ENCODE results near the gene PLB1.

Gene PLB1

GRCh38 chr2:28495551-28496250, at the start of gene PLB1:
PLB1 (plus strand) TSS chr2:28496060; CDS start chr2:28496115, 55 bp downstream.
- DNase-seq, result no peak

GRCh38 chr2:28446531-28446930, 49.3 kb upstream of the PLB1 start:
- no peak for DNase-seq

DNA sequence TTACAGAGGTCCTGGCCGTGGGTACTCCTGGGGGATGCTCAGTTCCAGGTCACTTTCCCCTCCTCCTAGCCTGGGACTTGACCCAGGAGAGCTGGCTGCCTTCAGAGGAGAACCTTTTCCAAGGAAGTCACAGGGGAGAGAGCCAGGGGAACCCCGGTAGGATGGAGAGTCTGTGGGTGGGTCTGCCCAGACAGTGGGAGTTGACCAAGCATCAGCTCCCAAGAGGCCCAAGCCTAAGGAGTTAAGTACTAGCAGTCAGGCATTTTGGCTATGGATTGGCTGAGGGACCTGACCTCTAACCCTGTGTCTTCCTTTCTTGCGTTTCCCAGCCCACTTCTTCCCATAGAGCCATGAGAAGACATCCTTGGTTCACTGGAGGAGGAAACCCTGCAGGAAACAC, 48.8 kb upstream of the PLB1 start:
- DNase-seq, result no peak

- DNase-seq, result no peak
Observed at GRCh38 chr2:28447943-28448792, 47.7 kb upstream of the PLB1 start.

DNA sequence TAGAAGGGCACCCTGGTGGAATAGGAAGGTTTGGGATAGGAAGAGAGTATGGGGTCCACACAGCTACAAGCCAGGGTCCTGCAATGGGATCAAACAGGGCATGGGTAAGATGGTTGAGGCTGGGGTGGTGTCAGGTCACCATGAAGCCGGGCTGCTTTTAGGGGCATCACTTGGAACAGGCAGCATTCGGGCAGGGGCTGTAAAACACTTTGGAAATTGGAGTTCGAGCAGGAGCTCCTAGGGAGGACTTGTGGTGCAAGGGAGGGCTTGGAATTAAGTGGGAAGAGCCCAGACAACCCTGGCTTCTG, 47.1 kb upstream of the PLB1 start:
- DNase-seq, result no peak

DNA sequence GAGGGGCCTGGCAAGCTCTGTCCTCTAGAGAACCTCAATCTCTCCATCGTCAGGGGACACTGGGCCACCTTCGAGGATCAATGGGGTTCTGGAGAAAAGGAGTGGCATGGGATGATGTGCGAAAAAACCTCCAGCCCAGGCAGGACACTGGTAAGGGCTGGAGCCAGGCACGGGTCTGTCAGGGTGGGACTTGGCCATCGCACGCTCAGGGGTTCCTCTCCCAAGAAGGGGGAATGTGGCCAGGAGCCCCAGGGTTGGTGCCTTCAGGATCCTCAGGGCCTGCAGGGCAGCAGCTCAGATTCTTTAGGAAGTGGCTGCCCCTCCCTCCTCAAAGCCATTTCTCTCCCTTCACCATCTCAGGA, 46.8 kb upstream of the PLB1 start:
- DNase-seq, result no peak

GRCh38 chr2:28449488-28450395, 46.1 kb upstream of the PLB1 start:
- no peak for DNase-seq

DNA sequence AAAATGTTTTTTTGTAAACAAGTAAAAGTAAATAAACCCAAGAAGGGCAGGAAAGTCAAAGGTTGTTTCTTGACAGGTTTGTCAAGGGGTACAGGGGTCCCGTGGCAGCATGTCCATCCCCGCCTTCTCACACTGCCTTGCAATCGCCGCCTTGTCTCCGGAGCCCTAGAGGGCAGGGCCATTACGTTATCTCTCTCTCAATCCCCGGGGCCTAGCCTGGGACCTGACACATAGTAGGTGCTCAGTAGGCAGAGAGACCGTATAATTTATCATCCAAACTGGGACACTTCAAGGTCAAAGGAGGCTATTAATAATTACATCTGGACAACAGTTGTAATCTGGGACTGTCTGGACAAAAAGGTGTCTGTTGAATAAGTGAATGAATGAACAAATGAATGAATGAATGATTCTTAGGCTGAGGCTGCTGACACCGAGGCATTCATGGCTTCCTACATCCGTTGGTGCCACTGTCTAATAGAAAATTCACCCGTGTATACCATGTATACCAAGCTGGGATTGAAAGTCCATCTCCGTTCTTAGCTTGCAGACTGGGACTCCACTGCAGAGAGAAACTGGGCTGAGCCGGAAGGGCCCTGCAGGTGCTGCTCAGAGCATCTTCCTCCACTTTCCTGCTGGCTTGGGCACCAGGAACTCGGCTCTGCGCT, 44.8 kb upstream of the PLB1 start:
- DNase-seq, result no peak

- no peak for DNase-seq
Observed at GRCh38 chr2:28451793-28452533, 43.9 kb upstream of the PLB1 start.

- peak; percentile 15 for DNase-seq
Observed at GRCh38 chr2:28452534-28453081, 43.3 kb upstream of the PLB1 start.

DNA sequence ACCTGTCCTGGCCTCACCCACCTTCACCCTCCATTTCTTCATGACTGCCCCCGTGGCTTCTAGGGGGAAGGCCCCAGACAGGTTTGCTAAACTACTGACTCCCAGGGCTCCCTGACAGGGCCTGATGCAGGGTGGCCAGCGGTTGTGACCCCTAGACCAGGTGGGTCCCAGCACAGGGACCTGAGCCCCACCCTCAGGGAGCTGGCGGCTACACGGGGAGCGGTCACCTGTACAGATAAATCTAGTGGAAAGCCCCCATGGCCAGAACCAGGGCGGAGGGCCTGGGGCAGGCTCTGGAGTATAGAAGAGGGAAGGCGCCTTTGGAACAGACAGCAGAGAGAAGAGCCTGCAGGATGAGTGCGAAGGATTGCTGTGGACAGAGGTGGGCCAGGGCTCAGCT, 42.5 kb upstream of the PLB1 start:
- DNase-seq, result no peak

GRCh38 chr2:28454016-28454930, 41.6 kb upstream of the PLB1 start:
- no peak for DNase-seq

DNA sequence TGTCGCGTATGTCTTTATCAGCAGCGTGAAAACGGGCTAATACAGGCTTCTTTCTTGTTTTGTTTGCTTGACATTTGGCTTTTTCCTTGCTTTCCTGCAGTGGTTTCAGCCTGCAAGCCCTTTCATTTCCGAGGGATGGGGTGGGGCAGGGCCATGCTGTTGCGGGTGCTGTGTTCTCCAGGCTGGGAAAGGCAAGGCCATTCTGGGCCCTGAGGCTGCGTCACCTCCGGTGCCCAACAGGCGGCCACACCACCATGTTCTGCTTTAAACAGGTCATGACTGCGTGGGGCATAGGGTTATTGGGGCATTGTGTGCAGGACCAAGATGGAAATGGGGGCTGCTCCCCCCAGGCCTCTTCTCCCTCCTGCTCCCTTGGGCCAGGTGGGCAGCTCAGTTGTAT, 38.6 kb upstream of the PLB1 start:
- no peak for DNase-seq

DNA sequence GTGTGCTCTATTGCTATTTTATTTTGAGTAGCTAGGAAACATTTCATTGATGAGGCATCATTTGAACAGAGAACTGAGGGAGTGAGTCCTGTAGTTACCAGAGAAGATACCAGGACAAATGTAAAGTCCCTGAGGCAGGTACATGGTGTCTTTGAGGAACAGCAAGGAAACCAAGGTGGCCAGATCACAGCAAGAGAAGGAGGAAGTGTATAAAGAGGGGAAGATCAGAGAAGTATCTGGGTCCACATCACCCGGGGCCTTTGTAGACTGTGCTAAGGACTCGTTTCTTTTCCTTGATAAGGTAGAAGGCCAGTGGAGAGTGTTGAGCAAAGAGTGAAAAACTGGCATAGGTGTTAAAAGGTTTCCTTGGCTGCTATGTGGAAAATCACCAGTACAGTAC, 34.8 kb upstream of the PLB1 start:
- no peak for DNase-seq

DNA sequence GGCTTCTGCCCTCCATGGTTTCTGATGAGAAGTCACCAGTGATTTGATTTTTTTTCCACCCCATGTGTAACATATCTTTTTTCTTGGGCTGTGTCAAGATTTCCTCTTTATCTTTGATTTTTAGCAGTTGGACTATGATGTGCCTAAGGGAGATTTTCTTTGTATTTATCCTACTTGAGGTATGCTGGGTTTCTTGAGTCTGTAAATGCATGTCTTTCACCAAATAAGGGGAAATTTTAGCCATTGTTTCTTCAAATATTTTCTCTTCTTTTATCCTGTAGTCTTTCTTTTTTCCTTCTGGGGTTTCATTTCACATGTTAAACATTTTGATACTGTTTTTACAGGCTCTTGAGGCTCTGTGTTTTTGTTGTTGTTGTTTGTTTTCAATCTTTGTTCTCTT, 33.7 kb upstream of the PLB1 start:
- DNase-seq, result no peak

DNA sequence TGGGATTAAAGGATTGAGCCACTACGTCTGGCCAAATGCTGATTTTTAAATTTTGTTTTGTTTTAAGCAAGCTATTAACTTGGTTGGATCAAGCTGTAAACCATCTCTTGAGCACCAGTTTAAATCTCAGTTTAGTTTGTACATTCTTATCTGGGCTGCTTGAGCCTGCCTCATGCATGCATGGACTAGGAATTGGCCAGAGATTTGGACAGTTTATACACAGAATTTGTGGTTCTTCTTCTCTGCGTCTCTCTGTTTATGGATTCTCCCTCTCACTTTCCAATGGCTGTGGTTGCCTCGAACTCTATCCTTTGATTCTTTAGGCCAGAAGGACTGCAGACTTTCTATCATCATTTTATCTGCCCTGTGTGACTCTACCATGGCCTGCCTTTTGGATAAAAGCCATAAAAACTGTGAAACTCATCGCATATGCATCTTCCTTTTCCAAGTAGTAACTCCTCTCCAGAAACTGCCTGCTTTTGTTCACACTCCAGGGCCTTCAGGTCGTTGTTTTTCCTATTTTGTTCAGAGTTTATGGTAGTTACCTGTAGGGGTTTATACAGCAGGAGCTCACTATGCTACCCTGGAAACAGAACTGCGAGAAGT, 32.5 kb upstream of the PLB1 start:
- DNase-seq, result no peak

DNA sequence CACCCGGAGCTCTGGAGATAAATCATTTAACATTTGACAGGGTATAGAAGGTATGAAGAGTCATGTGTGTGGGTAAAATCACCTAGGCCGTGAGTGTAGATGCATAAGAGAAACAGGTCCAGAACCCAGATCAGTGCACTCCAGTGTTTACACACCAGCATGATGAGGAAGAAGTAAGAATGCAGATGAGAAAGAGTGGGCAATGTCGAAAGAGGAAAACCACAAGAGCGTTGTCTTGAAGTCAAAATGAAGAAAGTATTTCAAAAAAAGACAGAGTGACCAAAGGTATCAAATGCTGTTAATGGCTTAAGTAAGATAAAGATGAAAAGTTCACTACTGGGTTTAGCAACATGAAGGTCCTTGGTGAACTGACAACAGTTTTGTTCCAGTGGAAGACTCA, 32.0 kb upstream of the PLB1 start:
- no peak for DNase-seq

- DNase-seq, result no peak
Observed at GRCh38 chr2:28465148-28465885, 30.5 kb upstream of the PLB1 start.

DNA sequence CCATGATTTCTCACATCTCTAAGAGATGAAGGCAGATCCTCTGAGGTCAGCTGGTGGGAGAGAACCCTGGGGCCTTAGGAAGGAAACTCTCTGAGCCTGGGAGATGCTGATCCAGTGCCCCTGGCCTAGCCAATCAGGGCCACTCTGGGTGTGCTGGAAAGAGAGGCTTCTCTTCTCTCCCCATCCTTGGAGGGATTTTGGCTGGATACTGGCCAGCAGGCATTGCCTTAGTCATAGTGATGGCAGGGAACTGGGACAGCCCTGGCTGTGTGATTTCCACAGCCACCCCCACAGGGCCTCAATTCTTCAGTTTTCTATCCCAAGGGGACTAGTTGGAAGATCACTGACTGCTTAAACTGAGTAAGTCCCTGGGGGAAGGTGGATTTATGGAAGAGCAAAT, 26.6 kb upstream of the PLB1 start:
- DNase-seq, result no peak

All from NCI-H1105 treated with DMSO at 0.1 percent for 48 hours (cell line).